C4-2B (cell line): ENCODE data around the gene MAG.

ENCODE experiments used
- ZFX ChIP-seq: fragments of 450-650 bp; IDR thresholded peaks from 2 replicates; pipeline ENCODE4 v1.6.1; 2017
- TF ChIP-seq, protein P1 (sequence below): fragments of 450-650 bp; conservative IDR thresholded peaks from 2 replicates; pipeline ENCODE4 v1.5.1; 2017; ENCODE audit warnings: mild to moderate bottlenecking

GRCh38 chr19:35308910-35309309 is 16.9 kb downstream of the MAG start:
- TF ChIP-seq, protein P1, sequence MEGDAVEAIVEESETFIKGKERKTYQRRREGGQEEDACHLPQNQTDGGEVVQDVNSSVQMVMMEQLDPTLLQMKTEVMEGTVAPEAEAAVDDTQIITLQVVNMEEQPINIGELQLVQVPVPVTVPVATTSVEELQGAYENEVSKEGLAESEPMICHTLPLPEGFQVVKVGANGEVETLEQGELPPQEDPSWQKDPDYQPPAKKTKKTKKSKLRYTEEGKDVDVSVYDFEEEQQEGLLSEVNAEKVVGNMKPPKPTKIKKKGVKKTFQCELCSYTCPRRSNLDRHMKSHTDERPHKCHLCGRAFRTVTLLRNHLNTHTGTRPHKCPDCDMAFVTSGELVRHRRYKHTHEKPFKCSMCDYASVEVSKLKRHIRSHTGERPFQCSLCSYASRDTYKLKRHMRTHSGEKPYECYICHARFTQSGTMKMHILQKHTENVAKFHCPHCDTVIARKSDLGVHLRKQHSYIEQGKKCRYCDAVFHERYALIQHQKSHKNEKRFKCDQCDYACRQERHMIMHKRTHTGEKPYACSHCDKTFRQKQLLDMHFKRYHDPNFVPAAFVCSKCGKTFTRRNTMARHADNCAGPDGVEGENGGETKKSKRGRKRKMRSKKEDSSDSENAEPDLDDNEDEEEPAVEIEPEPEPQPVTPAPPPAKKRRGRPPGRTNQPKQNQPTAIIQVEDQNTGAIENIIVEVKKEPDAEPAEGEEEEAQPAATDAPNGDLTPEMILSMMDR, result no peak
- TF ChIP-seq ZFX, result no peak
